Caco-2 (cell line): Measurements from ENCODE around the gene PFDN6. TPM values are rescaled to one million over a fixed set of nuclear protein-coding genes. Genes with fewer than 3 reads are reported as not detected.
A peak's percentile ranks its signal among the peaks of the same experiment; 100 is the strongest.

Experiments used
- BruUV-seq: library from RNA; stranded (reverse); fragments of 400-500 nt; replicated peaks from 2 replicates; lab custom pipeline; 2021; lab: Mats Ljungman, UMichigan
- CTCF ChIA-PET: fragments of 300-600 bp; sonication (Branson Sonifier 250); formaldehyde crosslinking; loops from one replicate; lab custom pipeline; 2022; ENCODE audit warnings: antibody characterized with exemption; lab: Charles Lee
- POLR2A ChIA-PET: fragments of 300-600 bp; sonication (Branson Sonifier 250); formaldehyde crosslinking; loops from one replicate; lab custom pipeline; 2022; ENCODE audit warnings: antibody characterized with exemption; lab: Charles Lee
- DNase-seq, 2 experiments: peaks; one replicate each; pipeline versions ENCODE4 v3.0.0 to v3.0.0-alpha.2; 2020 to 2022
- H3K27me3 ChIP-seq: replicated peaks from 2 replicates; pipeline ENCODE4 v1.6.0; 2011; ENCODE audit warnings: low read length; ENCODE audit not compliant: control insufficient read depth, insufficient read depth
- H3K36me3 ChIP-seq: 2 replicates; pipeline ENCODE4 v1.5.1; 2011; ENCODE audit warnings: low read length; ENCODE audit not compliant: control insufficient read depth, insufficient read depth
- H3K4me1 ChIP-seq: fragments of 250-450 bp; sonication (Bioruptor Pico); 2 replicates; pipeline ENCODE4 v1.5.1; 2020; ENCODE audit warnings: mild to moderate bottlenecking
- H3K4me3 ChIP-seq: 2 replicates; pipeline ENCODE4 v1.5.1; 2011; ENCODE audit warnings: low read depth, mild to moderate bottlenecking, control low read depth, low read length
- H3K9me3 ChIP-seq: fragments of 250-450 bp; sonication (Bioruptor Pico); 2 replicates; pipeline ENCODE4 v1.5.1; 2020; ENCODE audit warnings: mild to moderate bottlenecking, moderate library complexity
- H3K27ac Mint-ChIP-seq: one replicate; pipeline ENCODE4 v1.8.0; 2022; ENCODE audit warnings: mixed read lengths; ENCODE audit not compliant: unreplicated experiment
- H3K27me3 Mint-ChIP-seq: one replicate; pipeline ENCODE4 v1.8.0; 2022; ENCODE audit warnings: mixed read lengths; ENCODE audit not compliant: insufficient read depth, unreplicated experiment
- H3K36me3 Mint-ChIP-seq: one replicate; pipeline ENCODE4 v1.8.0; 2022; ENCODE audit warnings: mild to moderate bottlenecking, mixed read lengths; ENCODE audit not compliant: insufficient read depth, unreplicated experiment
- H3K4me1 Mint-ChIP-seq: one replicate; pipeline ENCODE4 v1.8.0; 2022; ENCODE audit warnings: low read depth, mixed read lengths; ENCODE audit not compliant: unreplicated experiment
- H3K4me3 Mint-ChIP-seq: one replicate; pipeline ENCODE4 v1.8.0; 2022; ENCODE audit warnings: mild to moderate bottlenecking, moderate library complexity, mixed read lengths; ENCODE audit not compliant: unreplicated experiment
- H3K9me3 Mint-ChIP-seq: one replicate; pipeline ENCODE4 v1.8.0; 2022; ENCODE audit warnings: mixed read lengths; ENCODE audit not compliant: unreplicated experiment
- intact Hi-C: fragments of 100-400 bp; cut with micrococcal nuclease; formaldehyde crosslinking; loops from one replicate; pipeline ENCODE4 v1.10.0; 2022; ENCODE audit not compliant: unreplicated experiment
- total RNA-seq: library from RNA; stranded (reverse); gene quantifications from 2 replicates; pipeline ENCODE4 v1.2.3, GENCODE V29; 2022
- TF ChIP-seq, protein P1 (sequence below), 2 experiments: fragments of 200-600 bp in 1 of 2; IDR thresholded peaks; 1 replicate in 1 of 2; 2 replicates in 1 of 2; pipeline versions ENCODE4 v1.5.1 to v1.8.0; 2011 to 2022; ENCODE audit warnings: antibody characterized with exemption in 1 of 2, control low read depth in 1 of 2, inconsistent platforms in 1 of 2, low read depth in 1 of 2, low read length in 1 of 2, mild to moderate bottlenecking in 1 of 2, moderate library complexity in 1 of 2; ENCODE audit not compliant: insufficient read depth in 1 of 2, severe bottlenecking in 1 of 2, unreplicated experiment in 1 of 2

PFDN6 gene
- total RNA-seq, 1 experiment from 2014 or later: 65.9 TPM

DNA sequence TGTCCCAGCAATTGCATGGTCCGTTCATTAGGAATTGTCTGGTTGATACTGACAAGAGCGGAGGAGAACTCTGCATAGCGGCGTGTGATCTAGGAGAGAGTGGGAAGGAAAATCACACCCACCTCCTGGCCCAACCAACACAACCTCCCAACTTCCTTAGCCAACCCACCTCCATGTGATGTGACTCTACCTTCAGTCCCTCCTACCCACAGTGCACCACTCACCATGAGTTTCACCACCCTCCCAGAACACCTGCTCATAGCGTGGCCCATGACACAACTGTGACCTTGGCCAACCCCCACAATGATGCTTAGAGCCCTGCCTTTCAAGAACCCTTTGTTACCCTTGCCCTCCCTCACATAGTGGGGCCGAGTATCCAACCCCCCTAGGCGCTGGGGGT is 25.4 kb upstream of the PFDN6 start:
- no peaks in the 10 kb centered on the region for H3K4me1 Mint-ChIP-seq
- peaks cover 36% of the 10 kb centered on the region for H3K36me3 Mint-ChIP-seq
- H3K9me3 Mint-ChIP-seq: no peaks in the 10 kb centered on the region
- Histone ChIP-seq H3K27me3 (no peaks in the 10 kb centered on the region), H3K4me1 (peaks cover 4% of the 10 kb centered on the region; the same call in 1 of the 2 replicates), H3K36me3 (no peaks in the 10 kb centered on the region; the same call in none of the 2 replicates), H3K4me3 (no peak overlapping the region), H3K9me3 (no peaks in the 10 kb centered on the region)
- TF ChIP-seq, protein P1, sequence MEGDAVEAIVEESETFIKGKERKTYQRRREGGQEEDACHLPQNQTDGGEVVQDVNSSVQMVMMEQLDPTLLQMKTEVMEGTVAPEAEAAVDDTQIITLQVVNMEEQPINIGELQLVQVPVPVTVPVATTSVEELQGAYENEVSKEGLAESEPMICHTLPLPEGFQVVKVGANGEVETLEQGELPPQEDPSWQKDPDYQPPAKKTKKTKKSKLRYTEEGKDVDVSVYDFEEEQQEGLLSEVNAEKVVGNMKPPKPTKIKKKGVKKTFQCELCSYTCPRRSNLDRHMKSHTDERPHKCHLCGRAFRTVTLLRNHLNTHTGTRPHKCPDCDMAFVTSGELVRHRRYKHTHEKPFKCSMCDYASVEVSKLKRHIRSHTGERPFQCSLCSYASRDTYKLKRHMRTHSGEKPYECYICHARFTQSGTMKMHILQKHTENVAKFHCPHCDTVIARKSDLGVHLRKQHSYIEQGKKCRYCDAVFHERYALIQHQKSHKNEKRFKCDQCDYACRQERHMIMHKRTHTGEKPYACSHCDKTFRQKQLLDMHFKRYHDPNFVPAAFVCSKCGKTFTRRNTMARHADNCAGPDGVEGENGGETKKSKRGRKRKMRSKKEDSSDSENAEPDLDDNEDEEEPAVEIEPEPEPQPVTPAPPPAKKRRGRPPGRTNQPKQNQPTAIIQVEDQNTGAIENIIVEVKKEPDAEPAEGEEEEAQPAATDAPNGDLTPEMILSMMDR (IDR thresholded peaks at IDR 0.05; ENCODE audit: insufficient read depth in 1 of 2, low read depth in 1 of 2, low read length in 1 of 2, severe bottlenecking in 1 of 2, unreplicated experiment in 1 of 2): no peak
- H3K4me3 Mint-ChIP-seq: no peak overlapping the region
- no peak overlapping the region for H3K27ac Mint-ChIP-seq
- ChIA-PET CTCF (interaction anchor here (0.6 kb wide), 1 partner anchor 1528 kb away, joined by 3 read pairs; no protein-coding TSS in a partner anchor), POLR2A (no interaction called here)
- DNase-seq: no peak
- BruUV-seq: no TSS peak
- H3K27me3 Mint-ChIP-seq: no peaks in the 10 kb centered on the region
- intact Hi-C loops: no loop called here

DNA sequence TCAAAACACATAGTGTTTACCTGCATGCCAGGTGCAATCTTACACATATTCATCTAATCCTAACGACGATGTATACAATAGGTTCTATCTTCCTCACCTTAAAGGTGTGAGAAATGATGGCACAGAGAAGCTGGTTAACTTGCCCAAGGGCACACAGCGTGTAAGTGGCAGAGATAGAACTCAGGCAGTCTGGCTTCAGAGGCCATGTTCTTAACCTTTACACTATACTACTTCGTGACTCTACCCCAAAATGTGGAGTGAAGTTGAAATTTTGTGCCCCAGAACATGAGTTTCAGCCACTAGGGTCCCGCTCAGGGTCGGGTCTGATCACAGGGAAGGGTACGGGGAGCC is 18.3 kb upstream of the PFDN6 start:
- POLR2A ChIA-PET: interaction anchor here (0.8 to 2.3 kb wide), 5 partner anchors 18 to 299 kb away, joined by 3 to 17 read pairs (median 11); partner anchors contain the start of genes PFDN6, WDR46 and ZBTB22
- BruUV-seq: no TSS peak

GRCh38 chr6:33271468-33272274 is 17.7 kb upstream of the PFDN6 start, which contains the start of the genes RPS18 and VPS52:
Gene RPS18 (plus strand): TSS chr6:33272075. CDS start chr6:33272120, 45 bp downstream.
Gene VPS52 (minus strand): TSS chr6:33271876. CDS start chr6:33271675, 201 bp downstream.
- Histone ChIP-seq H3K27me3 (no peaks in the 10 kb centered on the region), H3K9me3 (no peaks in the 10 kb centered on the region), H3K4me3 (peak within 1 kb of the TSS; percentile 56), H3K36me3 (peaks cover 9% of the 10 kb centered on the region), H3K4me1 (peaks cover 18% of the 10 kb centered on the region)
- H3K4me1 Mint-ChIP-seq: peaks cover 24% of the 10 kb centered on the region
- H3K27ac Mint-ChIP-seq: peak within 1 kb of the TSS; percentile 100
- intact Hi-C loops: loop anchor here (1.0 kb wide), 1 partner anchor 22 kb away; no protein-coding TSS in a partner anchor
- ChIA-PET POLR2A (interaction anchor here (0.6 to 2.3 kb wide), 11 partner anchors 12 to 300 kb away, joined by 3 to 17 read pairs (median 7); partner anchors contain the start of genes CUTA, PFDN6, WDR46 and ZBTB22), CTCF (interaction anchor here (0.6 to 1.3 kb wide), 6 partner anchors 22 to 232 kb away, joined by 3 to 21 read pairs (median 4); partner anchors contain the start of genes CUTA, RGL2 and ZBTB22)
- no peaks in the 10 kb centered on the region for H3K27me3 Mint-ChIP-seq
- peak within 1 kb of the TSS; percentile 95 for H3K4me3 Mint-ChIP-seq
- BruUV-seq: TSS peak; percentile 83
- DNase-seq: peak; percentile 93 to 97
- H3K9me3 Mint-ChIP-seq: no peaks in the 10 kb centered on the region
- TF ChIP-seq, protein P1 (IDR thresholded peaks at IDR 0.05; ENCODE audit: insufficient read depth in 1 of 2, low read depth in 1 of 2, low read length in 1 of 2, severe bottlenecking in 1 of 2, unreplicated experiment in 1 of 2): no peak
- peaks cover 55% of the 10 kb centered on the region for H3K36me3 Mint-ChIP-seq

More for the DNA sequence above, 18.3 kb upstream of the PFDN6 start:
- H3K9me3 ChIP-seq: no peaks in the 10 kb centered on the region
- TF ChIP-seq, protein P1 (IDR thresholded peaks at IDR 0.05; ENCODE audit: insufficient read depth in 1 of 2, low read depth in 1 of 2, low read length in 1 of 2, severe bottlenecking in 1 of 2, unreplicated experiment in 1 of 2): no peak
- H3K27ac Mint-ChIP-seq: peak overlapping the region; percentile 100
- H3K4me3 ChIP-seq: peak overlapping the region; percentile 51
- peak overlapping the region; percentile 95 for H3K4me3 Mint-ChIP-seq
- H3K27me3 ChIP-seq: no peaks in the 10 kb centered on the region
- intact Hi-C loops: loop anchor here (1.0 kb wide), 1 partner anchor 22 kb away; no protein-coding TSS in a partner anchor
- peaks cover 24% of the 10 kb centered on the region for H3K4me1 Mint-ChIP-seq
- peaks cover 18% of the 10 kb centered on the region for H3K4me1 ChIP-seq
- peaks cover 7% of the 10 kb centered on the region for H3K36me3 ChIP-seq
- no peaks in the 10 kb centered on the region for H3K9me3 Mint-ChIP-seq
- H3K36me3 Mint-ChIP-seq: peaks cover 49% of the 10 kb centered on the region
- CTCF ChIA-PET: interaction anchor here (0.9 to 1.3 kb wide), 4 partner anchors 22 to 147 kb away, joined by 3 to 4 read pairs (median 4); partner anchors contain the start of genes CUTA and RGL2
- no peak for DNase-seq
- no peaks in the 10 kb centered on the region for H3K27me3 Mint-ChIP-seq
